ENCODE measurements around the gene ZNF160. TPM values are rescaled to one million over a fixed set of nuclear protein-coding genes. Genes with fewer than 3 reads are reported as not detected.

ZNF160 gene
- 10 to 100 TPM; 51.8 to 54.1 TPM for total RNA-seq

DNA sequence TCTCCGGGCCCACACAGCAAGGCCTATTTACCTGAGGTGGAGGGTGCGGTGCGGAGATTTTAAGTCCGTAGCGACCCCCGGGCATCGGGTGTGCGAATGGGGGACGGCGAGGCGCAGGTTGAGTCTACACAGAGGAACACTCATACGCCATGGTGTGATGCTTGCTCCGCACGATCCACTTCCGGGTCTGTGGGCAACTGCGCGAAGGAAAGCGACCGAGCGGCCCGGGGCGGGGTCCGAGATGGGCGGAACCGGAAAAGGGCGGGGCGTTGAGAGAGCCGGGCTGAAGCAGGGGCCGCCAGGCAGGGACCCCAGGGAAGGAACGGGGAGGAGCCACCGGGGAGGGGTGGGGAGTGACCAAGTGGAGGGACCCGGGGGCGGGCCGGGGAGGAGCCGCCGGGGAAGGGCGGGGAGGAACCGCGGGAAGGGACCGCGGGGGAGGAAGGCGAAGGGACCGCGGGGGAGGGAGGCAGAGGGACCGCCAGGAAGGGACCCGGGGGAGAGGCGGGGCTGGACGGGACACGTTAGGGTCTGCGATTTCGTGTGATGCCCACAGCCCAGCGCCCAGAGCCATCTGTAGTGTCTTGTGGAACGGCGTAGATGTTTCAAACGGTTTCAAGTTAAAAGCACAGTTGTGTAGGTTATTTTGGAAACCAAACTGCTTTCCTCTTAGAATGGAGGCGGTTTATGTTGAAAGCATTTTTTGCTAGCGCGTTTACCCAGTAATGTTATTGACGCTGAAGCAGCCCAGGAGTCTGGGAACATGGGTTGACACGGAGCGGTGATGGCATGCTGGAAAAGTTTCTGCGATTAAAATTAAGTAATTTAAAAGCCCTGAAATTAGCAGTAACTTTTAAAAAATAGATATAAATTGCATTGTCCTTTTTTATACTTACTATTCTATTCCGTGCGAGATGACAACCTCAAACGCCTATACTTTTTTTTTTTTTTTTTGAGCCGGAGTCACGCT, at the start of gene ZNF160:
Gene ZNF160 (minus strand): TSS at position 189 of the 970 bp plus-strand sequence. CDS start 17,146 bp downstream, outside the sequence.

GRCh38 chr19:53132141-53132991, 29.1 kb upstream of the ZNF160 start, which contains the start of gene ZNF415:
Gene ZNF415, minus strand, starts transcription at chr19:53132910. Its CDS starts 10,234 bp downstream, at chr19:53122676.

Other genes with a start within 250 kb of the ZNF160 start
- gene ZNF468, start 245.8 kb downstream of the ZNF160 start, total RNA-seq = 10 to 100 TPM; 16.8 TPM
- gene ZNF320, start 205.8 kb downstream of the ZNF160 start, total RNA-seq = 1 to 10 TPM; 4.6 to 5.6 TPM
- 1 to 10 TPM; 6.5 to 6.6 TPM for gene ZNF888, start 180.0 kb downstream of the ZNF160 start, total RNA-seq
- 10 to 100 TPM; 13.0 to 14.3 TPM for gene ZNF816, start 140.5 kb downstream of the ZNF160 start, total RNA-seq
- gene ERVV-1, start 89.5 kb downstream of the ZNF160 start, total RNA-seq = not detected
- not detected for gene ERVV-2, start 58.7 kb downstream of the ZNF160 start, total RNA-seq
- 1 to 10 TPM in 1 of 2 experiments, under 1 TPM in 1; 0.58 to 1.1 TPM for gene ZNF415, start 29.5 kb upstream of the ZNF160 start, total RNA-seq
- 10 to 100 TPM; 10.2 to 12.9 TPM for gene ZNF347, start 55.6 kb upstream of the ZNF160 start, total RNA-seq
- gene ZNF665, start 89.9 kb upstream of the ZNF160 start, total RNA-seq = 1 to 10 TPM; 3.7 to 4.8 TPM
- gene ZNF677, start 151.5 kb upstream of the ZNF160 start, total RNA-seq = 1 to 10 TPM; 9.1 to 9.4 TPM
- gene VN1R2, start 154.9 kb upstream of the ZNF160 start, total RNA-seq = not detected
- gene VN1R4, start 164.3 kb upstream of the ZNF160 start, total RNA-seq = not detected
- 10 to 100 TPM; 10.4 to 11.0 TPM for gene ZNF845, start 230.3 kb upstream of the ZNF160 start, total RNA-seq